GM21786 (cell line): ENCODE data around the gene HAL.

ENCODE experiments used
- ATAC-seq: cut with Tn5 transposase; IDR thresholded peaks from one replicate; pipeline ENCODE4 v1.9.1; 2021; ENCODE audit not compliant: unreplicated experiment

The HAL gene

GRCh38 chr12:96015672-96016071 lies 19.5 kb upstream of the HAL start:
- ATAC-seq: no peak

GRCh38 chr12:96014943-96015599 lies 18.9 kb upstream of the HAL start:
- ATAC-seq: no peak

GRCh38 chr12:96007729-96008128 lies 11.6 kb upstream of the HAL start:
- ATAC-seq: no peak

- ATAC-seq: no peak
Observed at GRCh38 chr12:96006727-96007126, 10.6 kb upstream of the HAL start.

- no peak for ATAC-seq
Observed at GRCh38 chr12:96000858-96001257, 4.7 kb upstream of the HAL start.

- no peak for ATAC-seq
Observed at GRCh38 chr12:95999484-95999883, 3.3 kb upstream of the HAL start.

- peak; percentile 97 for ATAC-seq
Observed at GRCh38 chr12:95998611-95999286, 2.6 kb upstream of the HAL start.

- no peak for ATAC-seq
Observed at GRCh38 chr12:95997911-95998510, 1.9 kb upstream of the HAL start.

- no peak for ATAC-seq
Observed at GRCh38 chr12:95997276-95997675, 1.1 kb upstream of the HAL start.

GRCh38 chr12:95995238-95996031 lies 709 bp downstream of the HAL start:
- no peak for ATAC-seq

- ATAC-seq: no peak
Observed at GRCh38 chr12:95994476-95994875, 1.7 kb downstream of the HAL start.

- ATAC-seq: no peak
Observed at GRCh38 chr12:95993907-95994306, 2.2 kb downstream of the HAL start.

GRCh38 chr12:95990136-95990535 lies 6.0 kb downstream of the HAL start:
- ATAC-seq: no peak

- ATAC-seq: no peak
Observed at GRCh38 chr12:95989504-95990123, 6.5 kb downstream of the HAL start.

- ATAC-seq: no peak
Observed at GRCh38 chr12:95988506-95989275, 7.5 kb downstream of the HAL start.

- ATAC-seq: no peak
Observed at GRCh38 chr12:95986635-95987570, 9.2 kb downstream of the HAL start.

GRCh38 chr12:95984682-95985081 lies 11.5 kb downstream of the HAL start:
- ATAC-seq: no peak

GRCh38 chr12:95982602-95983001 lies 13.5 kb downstream of the HAL start:
- ATAC-seq: no peak

- ATAC-seq: no peak
Observed at GRCh38 chr12:95980437-95980836, 15.7 kb downstream of the HAL start.
